ENCODE data around the gene GGCT. TPM values are rescaled to one million over a fixed set of nuclear protein-coding genes. Genes with fewer than 3 reads are reported as not detected.
"Not testable (repeated sequence)": the region's sequence is repeated elsewhere in the genome, so short reads cannot be mapped to it uniquely, and the experiment has no call there.

The GGCT gene
- total RNA-seq, 3 donors from 2014 or later (not counting 1 experiment from before 2014, with no cell fraction given): 8.7 to 10.8 (median 9.2) TPM

- H3K27me3 Mint-ChIP-seq (ENCODE audit: low read depth in 2 of 2): no peaks in the 10 kb centered on the region
- Histone ChIP-seq H3K27ac (ENCODE audit: low read length) (no peak overlapping the region), H3K36me3 (ENCODE audit: control insufficient read depth, insufficient read depth, low read length) (peaks cover 4% of the 10 kb centered on the region), H3K9me3 (ENCODE audit: control insufficient read depth, insufficient read depth, low read length) (no peaks in the 10 kb centered on the region), H3K4me1 (ENCODE audit: control insufficient read depth, insufficient read depth, low read length) (no peaks in the 10 kb centered on the region), H3K27me3 (ENCODE audit: control insufficient read depth, insufficient read depth, low read length) (no peaks in the 10 kb centered on the region), H3K4me3 (ENCODE audit: low read length) (no peak overlapping the region)
- no peaks in the 10 kb centered on the region for H3K9me3 Mint-ChIP-seq
- WGBS (ENCODE audit: insufficient coverage): 92% methylated on average over 4 of the region's 5 CpGs
- TF ChIP-seq CTCF (IDR thresholded peaks at IDR 0.05): no peak
- peak overlapping the region in 1 of 2 donors; percentile 29 for H3K27ac Mint-ChIP-seq
- ATAC-seq (no peak), DNase-seq (no peak)
- intact Hi-C loops (cut with micrococcal nuclease): no loop called here
- H3K36me3 Mint-ChIP-seq: peaks cover 7% of the 10 kb centered on the region
- no peak overlapping the region for H3K4me3 Mint-ChIP-seq
- no peaks in the 10 kb centered on the region for H3K4me1 Mint-ChIP-seq
Measured at GRCh38 chr7:30545791-30546555, 41.3 kb upstream of the GGCT start.

DNA sequence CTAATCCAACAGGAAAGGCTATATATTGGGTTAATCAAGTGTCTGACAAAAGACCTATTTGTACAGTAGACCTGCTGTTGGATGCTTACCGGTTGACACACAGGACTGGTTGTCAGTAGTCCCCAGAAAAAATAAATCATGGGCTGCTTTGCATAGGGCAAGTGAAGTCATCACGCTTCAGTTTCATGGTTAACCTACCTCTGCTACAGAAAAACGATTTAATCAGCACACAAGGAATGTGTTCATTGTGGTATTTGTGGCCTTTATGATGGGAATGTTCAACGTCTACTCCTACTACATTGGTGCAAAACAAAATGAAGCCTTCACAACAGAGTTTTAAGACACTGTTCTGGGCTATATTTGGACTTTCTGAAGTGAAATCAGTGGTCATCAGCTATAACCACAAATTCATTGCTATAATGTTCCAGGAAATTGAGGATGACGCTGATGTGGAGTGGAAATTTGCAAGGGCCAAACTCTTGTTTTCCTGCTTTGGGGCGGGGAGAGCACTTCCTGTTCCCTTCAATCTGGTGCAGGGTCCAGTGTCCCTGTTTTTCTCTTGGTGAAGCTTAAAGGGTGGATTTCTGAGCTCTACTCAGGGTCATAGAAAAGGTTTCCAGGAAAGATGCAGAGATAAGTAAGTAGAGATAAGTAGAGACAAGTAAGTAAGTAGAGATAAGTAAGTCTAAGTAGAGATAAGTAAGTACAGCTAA is 39.3 kb upstream of the GGCT start:
- H3K27ac Mint-ChIP-seq: no peak overlapping the region
- Histone ChIP-seq H3K27ac (ENCODE audit: low read length) (no peak overlapping the region), H3K4me1 (ENCODE audit: control insufficient read depth, insufficient read depth, low read length) (no peaks in the 10 kb centered on the region), H3K9me3 (ENCODE audit: control insufficient read depth, insufficient read depth, low read length) (no peaks in the 10 kb centered on the region), H3K27me3 (ENCODE audit: control insufficient read depth, insufficient read depth, low read length) (no peaks in the 10 kb centered on the region), H3K36me3 (ENCODE audit: control insufficient read depth, insufficient read depth, low read length) (peaks cover 4% of the 10 kb centered on the region), H3K4me3 (ENCODE audit: low read length) (no peak overlapping the region)
- H3K27me3 Mint-ChIP-seq (ENCODE audit: low read depth in 2 of 2): no peaks in the 10 kb centered on the region
- WGBS (ENCODE audit: insufficient coverage): 73% methylated on average over 5 of the region's 6 CpGs
- no peak overlapping the region for H3K4me3 Mint-ChIP-seq
- H3K36me3 Mint-ChIP-seq: no peaks in the 10 kb centered on the region
- H3K9me3 Mint-ChIP-seq: no peaks in the 10 kb centered on the region
- no peak for TF ChIP-seq CTCF (IDR thresholded peaks at IDR 0.05)
- no peak for ATAC-seq
- no peaks in the 10 kb centered on the region for H3K4me1 Mint-ChIP-seq
- intact Hi-C loops (cut with micrococcal nuclease): no loop called here
- no peak for DNase-seq

DNA sequence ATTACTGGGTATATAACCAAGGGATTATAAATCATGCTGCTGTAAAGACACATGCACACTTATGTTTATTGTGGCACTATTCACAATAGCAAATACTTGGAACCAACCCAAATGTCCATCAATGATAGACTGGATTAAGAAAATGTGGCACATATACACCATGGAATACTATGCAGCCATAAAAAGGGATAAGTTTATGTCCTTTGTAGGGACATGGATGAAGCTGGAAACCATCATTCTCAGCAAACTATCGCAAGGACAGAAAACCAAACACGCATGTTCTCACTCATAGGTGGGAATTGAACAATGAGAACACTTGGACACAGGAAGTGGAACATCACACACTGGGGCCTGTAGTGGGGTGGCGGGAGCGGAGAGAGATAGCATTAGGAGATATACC is 38.5 kb upstream of the GGCT start:
- H3K4me1 Mint-ChIP-seq; H3K9me3 Mint-ChIP-seq; H3K4me3 Mint-ChIP-seq; ATAC-seq; H3K4me1 ChIP-seq (ENCODE audit: control insufficient read depth, insufficient read depth, low read length); H3K27ac Mint-ChIP-seq; DNase-seq; H3K36me3 Mint-ChIP-seq; H3K9me3 ChIP-seq (ENCODE audit: control insufficient read depth, insufficient read depth, low read length); H3K4me3 ChIP-seq (ENCODE audit: low read length); H3K36me3 ChIP-seq (ENCODE audit: control insufficient read depth, insufficient read depth, low read length); H3K27me3 Mint-ChIP-seq (ENCODE audit: low read depth in 2 of 2); H3K27me3 ChIP-seq (ENCODE audit: control insufficient read depth, insufficient read depth, low read length); H3K27ac ChIP-seq (ENCODE audit: low read length); intact Hi-C loops (cut with micrococcal nuclease): not testable (repeated sequence)
- WGBS (ENCODE audit: insufficient coverage): 100% methylated on average over 3 of the region's 4 CpGs

GRCh38 chr7:30533886-30534285 is 29.3 kb upstream of the GGCT start:
- no peaks in the 10 kb centered on the region for H3K9me3 ChIP-seq (ENCODE audit: control insufficient read depth, insufficient read depth, low read length)
- no peaks in the 10 kb centered on the region for H3K9me3 Mint-ChIP-seq
- no peaks in the 10 kb centered on the region for H3K27me3 Mint-ChIP-seq (ENCODE audit: low read depth in 2 of 2)
- ATAC-seq (no peak), DNase-seq (no peak)
- H3K27ac ChIP-seq (ENCODE audit: low read length): no peak overlapping the region
- 94% methylated on average over 5 of the region's 5 CpGs for WGBS (ENCODE audit: insufficient coverage)
- no peak overlapping the region for H3K4me3 ChIP-seq (ENCODE audit: low read length)
- peaks cover 1% of the 10 kb centered on the region for H3K36me3 ChIP-seq (ENCODE audit: control insufficient read depth, insufficient read depth, low read length)
- intact Hi-C loops (cut with micrococcal nuclease): no loop called here
- no peak for TF ChIP-seq CTCF (IDR thresholded peaks at IDR 0.05)
- H3K4me1 Mint-ChIP-seq: peaks cover 4 to 5% of the 10 kb centered on the region in 2 donors
- no peaks in the 10 kb centered on the region for H3K36me3 Mint-ChIP-seq
- H3K4me1 ChIP-seq (ENCODE audit: control insufficient read depth, insufficient read depth, low read length): no peaks in the 10 kb centered on the region
- H3K27ac Mint-ChIP-seq: no peak overlapping the region
- H3K4me3 Mint-ChIP-seq: no peak overlapping the region
- H3K27me3 ChIP-seq (ENCODE audit: control insufficient read depth, insufficient read depth, low read length): no peaks in the 10 kb centered on the region

Data from natural killer cell (primary cell).